HG02623 (cell line): ENCODE data around the gene CHST3.
"Not testable (repeated sequence)": the region's sequence is repeated elsewhere in the genome, so short reads cannot be mapped to it uniquely, and the experiment has no call there.

Source experiments
- ATAC-seq: cut with Tn5 transposase; IDR thresholded peaks from one replicate; pipeline ENCODE4 v1.9.1; 2021; ENCODE audit warnings: moderate library complexity; ENCODE audit not compliant: unreplicated experiment

Gene CHST3

GRCh38 chr10:72027498-72027897, 63.3 kb downstream of the CHST3 start:
- ATAC-seq: no peak

- no peak for ATAC-seq
Measured at GRCh38 chr10:72029414-72029813, 65.2 kb downstream of the CHST3 start.

GRCh38 chr10:72030762-72031543, 66.8 kb downstream of the CHST3 start:
- no peak for ATAC-seq

- ATAC-seq: no peak
Measured at GRCh38 chr10:72031706-72032105, 67.5 kb downstream of the CHST3 start.

- not testable (repeated sequence) for ATAC-seq
Measured at GRCh38 chr10:72032409-72033162, 68.4 kb downstream of the CHST3 start.

- no peak for ATAC-seq
Measured at GRCh38 chr10:72034040-72034499, 69.9 kb downstream of the CHST3 start.

- no peak for ATAC-seq
Measured at GRCh38 chr10:72034761-72035160, 70.6 kb downstream of the CHST3 start.

GRCh38 chr10:72035252-72035887, 71.2 kb downstream of the CHST3 start:
- no peak for ATAC-seq

GRCh38 chr10:72037266-72037665, 73.1 kb downstream of the CHST3 start:
- ATAC-seq: no peak

GRCh38 chr10:72037811-72038210, 73.6 kb downstream of the CHST3 start:
- ATAC-seq: no peak

GRCh38 chr10:72038458-72039001, 74.3 kb downstream of the CHST3 start:
- no peak for ATAC-seq

GRCh38 chr10:72039377-72039776, 75.2 kb downstream of the CHST3 start:
- ATAC-seq: no peak

GRCh38 chr10:72041491-72041890, 77.3 kb downstream of the CHST3 start:
- no peak for ATAC-seq

- ATAC-seq: no peak
Measured at GRCh38 chr10:72043016-72043834, 79.0 kb downstream of the CHST3 start.

GRCh38 chr10:72044417-72045041, 80.3 kb downstream of the CHST3 start:
- ATAC-seq: no peak

GRCh38 chr10:72045586-72045985, 81.4 kb downstream of the CHST3 start:
- no peak for ATAC-seq

- ATAC-seq: peak; percentile 61
Measured at GRCh38 chr10:72048450-72049124, 84.4 kb downstream of the CHST3 start.

- ATAC-seq: no peak
Measured at GRCh38 chr10:72049472-72049871, 85.3 kb downstream of the CHST3 start.

GRCh38 chr10:72049969-72050781, 86.0 kb downstream of the CHST3 start:
- ATAC-seq: no peak
